Measurements from ENCODE around the gene GADD45GIP1.
A peak's percentile ranks its signal among the peaks of the same experiment; 100 is the strongest.

GRCh38 chr19:12945479-12946091 is 11.4 kb downstream of the GADD45GIP1 start, which contains the start of gene RAD23A:
- TF ChIP-seq, protein P1, sequence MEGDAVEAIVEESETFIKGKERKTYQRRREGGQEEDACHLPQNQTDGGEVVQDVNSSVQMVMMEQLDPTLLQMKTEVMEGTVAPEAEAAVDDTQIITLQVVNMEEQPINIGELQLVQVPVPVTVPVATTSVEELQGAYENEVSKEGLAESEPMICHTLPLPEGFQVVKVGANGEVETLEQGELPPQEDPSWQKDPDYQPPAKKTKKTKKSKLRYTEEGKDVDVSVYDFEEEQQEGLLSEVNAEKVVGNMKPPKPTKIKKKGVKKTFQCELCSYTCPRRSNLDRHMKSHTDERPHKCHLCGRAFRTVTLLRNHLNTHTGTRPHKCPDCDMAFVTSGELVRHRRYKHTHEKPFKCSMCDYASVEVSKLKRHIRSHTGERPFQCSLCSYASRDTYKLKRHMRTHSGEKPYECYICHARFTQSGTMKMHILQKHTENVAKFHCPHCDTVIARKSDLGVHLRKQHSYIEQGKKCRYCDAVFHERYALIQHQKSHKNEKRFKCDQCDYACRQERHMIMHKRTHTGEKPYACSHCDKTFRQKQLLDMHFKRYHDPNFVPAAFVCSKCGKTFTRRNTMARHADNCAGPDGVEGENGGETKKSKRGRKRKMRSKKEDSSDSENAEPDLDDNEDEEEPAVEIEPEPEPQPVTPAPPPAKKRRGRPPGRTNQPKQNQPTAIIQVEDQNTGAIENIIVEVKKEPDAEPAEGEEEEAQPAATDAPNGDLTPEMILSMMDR (IDR thresholded peaks at IDR 0.05): peak in 1 of 5 experiments; percentile 27
- peak; percentile 98 to 99 (median 98) for TF ChIP-seq POLR2AphosphoS5 (IDR thresholded peaks at IDR 0.05)
- TF ChIP-seq POLR2A (IDR thresholded peaks at IDR 0.05): peak; percentile 91
